ENCODE data around the gene FAM210A. TPM values are rescaled to one million over a fixed set of nuclear protein-coding genes. Genes with fewer than 3 reads are reported as not detected.
"Not testable (repeated sequence)": the region's sequence is repeated elsewhere in the genome, so short reads cannot be mapped to it uniquely, and the experiment has no call there.

FAM210A gene
- total RNA-seq (ENCODE audit: insufficient read depth, low replicate concordance) = 26.2 TPM

- peak; percentile 98 for DNase-seq (ENCODE audit: low spot score)
Measured at GRCh38 chr18:13726232-13726971, at the start of gene FAM210A, which contains the start of gene RNMT. FAM210A (minus strand) TSS chr18:13726558; CDS start chr18:13682077, 44,481 bp downstream. RNMT (plus strand) TSS chr18:13726673; CDS start chr18:13731518, 4,845 bp downstream.

GRCh38 chr18:13775058-13775457 lies 48.7 kb upstream of the FAM210A start:
- DNase-seq (ENCODE audit: low spot score) = no peak

- DNase-seq (ENCODE audit: low spot score) = no peak
Measured at GRCh38 chr18:13762690-13763439, 36.5 kb upstream of the FAM210A start.

GRCh38 chr18:13760047-13760446 lies 33.7 kb upstream of the FAM210A start:
- no peak for DNase-seq (ENCODE audit: low spot score)

GRCh38 chr18:13758622-13759021 lies 32.3 kb upstream of the FAM210A start:
- DNase-seq (ENCODE audit: low spot score) = no peak

- no peak for DNase-seq (ENCODE audit: low spot score)
Measured at GRCh38 chr18:13756671-13757070, 30.3 kb upstream of the FAM210A start.

GRCh38 chr18:13756261-13756660 lies 29.9 kb upstream of the FAM210A start:
- DNase-seq (ENCODE audit: low spot score) = no peak

GRCh38 chr18:13751599-13751998 lies 25.2 kb upstream of the FAM210A start:
- DNase-seq (ENCODE audit: low spot score) = not testable (repeated sequence)

GRCh38 chr18:13746633-13747032 lies 20.3 kb upstream of the FAM210A start:
- no peak for DNase-seq (ENCODE audit: low spot score)

- peak; percentile 74 for DNase-seq (ENCODE audit: low spot score)
Measured at GRCh38 chr18:13745696-13746095, 19.3 kb upstream of the FAM210A start.

GRCh38 chr18:13735681-13736080 lies 9.3 kb upstream of the FAM210A start:
- no peak for DNase-seq (ENCODE audit: low spot score)

GRCh38 chr18:13730481-13730880 lies 4.1 kb upstream of the FAM210A start:
- no peak for DNase-seq (ENCODE audit: low spot score)

GRCh38 chr18:13726972-13727331 lies 594 bp upstream of the FAM210A start:
- no peak for DNase-seq (ENCODE audit: low spot score)

GRCh38 chr18:13725566-13726231 lies 659 bp downstream of the FAM210A start:
- peak; percentile 6 for DNase-seq (ENCODE audit: low spot score)

- DNase-seq (ENCODE audit: low spot score) = no peak
Measured at GRCh38 chr18:13720847-13721246, 5.5 kb downstream of the FAM210A start.

- DNase-seq (ENCODE audit: low spot score) = no peak
Measured at GRCh38 chr18:13720123-13720522, 6.2 kb downstream of the FAM210A start.

- no peak for DNase-seq (ENCODE audit: low spot score)
Measured at GRCh38 chr18:13716916-13717315, 9.4 kb downstream of the FAM210A start.

- no peak for DNase-seq (ENCODE audit: low spot score)
Measured at GRCh38 chr18:13715330-13715729, 11.0 kb downstream of the FAM210A start.

GRCh38 chr18:13713455-13714055 lies 12.8 kb downstream of the FAM210A start:
- DNase-seq (ENCODE audit: low spot score) = no peak

- DNase-seq (ENCODE audit: low spot score) = no peak
Measured at GRCh38 chr18:13712400-13713131, 13.8 kb downstream of the FAM210A start.

- no peak for DNase-seq (ENCODE audit: low spot score)
Measured at GRCh38 chr18:13710414-13710831, 15.9 kb downstream of the FAM210A start.
